NCI-H524 treated with DMSO at 0.1 percent for 48 hours (cell line): ENCODE data around the gene TUBA4A.
"Not testable (repeated sequence)": the region's sequence is repeated elsewhere in the genome, so short reads cannot be mapped to it uniquely, and the experiment has no call there.

Experiments used
- DNase-seq: peaks from one replicate; lab custom pipeline; 2025; lab: John Stamatoyannopoulos, UW

The TUBA4A gene

DNA sequence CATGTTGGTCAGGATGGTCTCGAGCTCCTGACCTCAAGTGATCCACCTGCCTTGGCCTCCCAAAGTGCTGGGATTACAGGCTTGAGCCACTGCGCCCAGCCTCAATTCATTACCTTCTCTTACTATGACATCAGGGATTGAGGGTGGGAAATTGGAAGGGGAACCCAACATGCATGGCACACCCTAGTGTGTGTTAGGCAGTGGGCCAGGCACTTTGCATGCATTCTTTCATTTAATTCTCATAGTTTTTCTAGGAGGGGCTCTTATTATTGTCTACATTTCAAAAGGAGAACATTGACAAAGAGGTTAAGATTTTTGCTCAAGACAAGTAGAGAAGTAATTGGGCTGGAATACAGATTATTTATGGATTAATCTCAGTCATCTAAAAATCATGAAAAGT lies 14.6 kb upstream of the TUBA4A start:
- no peak for DNase-seq

DNA sequence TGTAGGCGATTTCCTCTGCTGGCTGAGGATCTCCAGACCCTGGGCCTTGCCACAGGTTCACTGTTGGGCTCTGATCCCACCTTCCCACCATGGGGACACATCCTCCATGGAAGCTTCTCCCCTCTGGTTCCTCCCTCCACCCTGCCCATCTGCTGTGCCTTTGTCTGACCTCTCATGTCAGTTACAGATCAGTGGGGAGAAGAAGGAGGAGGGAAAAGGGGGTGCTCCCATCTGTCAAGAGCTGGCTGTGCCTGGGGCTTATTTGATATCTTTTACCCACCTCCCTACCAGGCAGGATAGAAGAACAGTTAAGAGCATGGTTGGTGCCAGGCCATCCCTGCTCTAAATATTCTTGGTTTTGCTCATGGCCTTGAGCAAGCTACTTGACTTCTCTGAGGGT lies 13.2 kb upstream of the TUBA4A start:
- no peak for DNase-seq

DNA sequence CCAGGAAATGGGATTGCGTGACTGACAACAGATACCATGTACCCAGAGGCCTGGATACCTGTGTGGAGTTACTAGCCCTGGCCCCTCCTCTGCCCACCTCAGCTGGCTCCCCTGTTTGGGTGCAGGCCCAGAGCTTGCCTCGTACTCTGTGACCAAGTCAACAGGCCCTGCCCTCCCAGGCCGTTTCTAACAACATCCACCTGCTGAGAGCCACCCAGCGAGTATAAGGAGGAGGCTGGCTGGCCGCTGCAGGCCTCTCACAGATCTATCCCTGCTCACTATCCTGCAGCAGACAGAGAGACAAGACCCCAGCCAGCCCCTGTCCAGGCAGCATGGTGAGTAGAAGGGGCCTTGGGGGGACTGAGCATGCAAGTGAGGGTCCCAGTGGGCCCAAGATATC lies 12.5 kb upstream of the TUBA4A start:
- no peak for DNase-seq

DNA sequence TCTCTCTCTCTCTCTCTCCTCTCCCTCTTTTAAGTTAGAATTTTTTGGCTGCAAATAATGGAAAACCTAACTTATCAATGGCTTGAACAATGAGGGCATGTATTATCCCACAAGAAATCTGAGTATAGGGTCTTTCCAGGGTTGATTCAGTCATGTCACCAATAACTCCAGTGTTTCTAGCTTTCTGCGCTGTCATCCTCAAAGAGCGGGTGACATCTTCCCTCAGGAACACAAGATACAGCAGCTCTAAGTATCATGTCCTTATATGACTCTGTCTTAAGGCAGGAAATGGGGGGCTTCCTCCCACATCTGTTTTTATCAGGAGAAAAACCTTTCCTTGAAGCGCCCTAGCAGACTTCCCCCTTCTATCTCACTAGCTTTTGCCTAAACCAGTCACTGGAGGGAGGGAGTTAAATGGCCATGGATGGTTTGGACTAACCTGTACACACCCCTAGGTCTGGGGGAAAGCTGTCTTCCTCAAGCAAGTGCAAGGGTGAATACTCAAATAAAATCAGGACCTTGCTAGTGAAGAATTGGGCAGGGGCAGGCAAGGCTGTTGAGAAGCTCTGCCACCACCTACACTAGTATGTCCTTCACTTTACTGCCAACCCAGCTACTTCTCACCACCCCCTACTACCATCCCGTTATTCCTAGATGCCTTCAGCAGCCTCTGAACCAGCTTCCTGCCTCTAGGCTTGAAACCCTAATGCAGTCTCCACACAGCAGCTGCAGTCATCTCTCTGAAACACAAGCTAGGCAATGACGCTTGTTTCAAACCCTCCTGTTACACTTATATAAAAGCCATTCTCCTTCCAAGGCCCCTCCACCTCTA lies 7.5 kb upstream of the TUBA4A start:
- no peak for DNase-seq

DNA sequence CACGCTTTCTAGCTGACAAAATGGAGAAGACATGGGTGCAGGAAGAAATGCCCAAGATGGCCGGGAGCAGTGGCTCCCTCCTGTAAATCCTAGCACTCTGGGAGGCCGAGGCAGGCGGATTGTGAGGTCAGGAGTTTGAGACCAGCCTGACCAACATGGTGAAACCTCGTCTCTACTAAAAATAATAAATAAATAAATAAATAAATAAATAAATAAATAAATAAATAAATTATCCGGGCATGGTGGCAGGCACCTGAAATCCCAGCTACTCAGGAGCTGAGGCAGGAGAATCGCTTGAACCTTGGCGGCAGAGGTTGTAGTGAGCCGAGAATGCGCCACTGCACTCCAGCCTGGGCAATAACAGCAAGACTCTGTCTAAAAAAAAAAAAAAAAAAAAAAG lies 5.2 kb upstream of the TUBA4A start:
- DNase-seq = not testable (repeated sequence)

DNA sequence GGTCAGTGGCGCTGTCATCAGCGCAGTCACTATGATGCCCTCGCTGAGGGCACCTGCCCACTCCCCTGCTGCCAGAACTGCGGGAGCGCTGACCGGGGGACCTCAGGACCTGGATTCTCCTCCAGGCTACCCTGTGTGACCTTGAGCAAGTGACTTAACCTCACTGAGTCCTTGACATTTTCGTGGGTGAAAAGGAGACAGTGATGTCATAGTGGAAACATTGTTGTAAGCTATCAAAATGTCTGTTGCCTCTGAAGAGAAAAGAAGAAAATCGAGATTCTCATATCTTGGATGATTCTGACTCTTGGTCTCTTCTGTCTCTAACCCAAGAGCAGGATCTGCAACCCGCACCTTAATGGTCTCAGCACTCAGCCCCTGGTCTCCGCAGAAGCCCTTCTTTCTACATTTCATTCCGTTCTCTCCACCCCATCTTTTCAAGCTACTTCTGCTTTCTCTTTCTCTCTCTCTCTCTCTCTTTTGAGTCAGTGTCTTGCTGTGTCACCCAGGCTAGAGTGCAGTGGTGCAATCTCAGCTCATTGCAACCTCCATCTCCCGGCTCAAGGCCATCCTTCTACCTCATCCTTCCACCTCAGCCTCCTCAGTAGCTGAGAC lies 978 bp upstream of the TUBA4A start:
- no peak for DNase-seq

DNA sequence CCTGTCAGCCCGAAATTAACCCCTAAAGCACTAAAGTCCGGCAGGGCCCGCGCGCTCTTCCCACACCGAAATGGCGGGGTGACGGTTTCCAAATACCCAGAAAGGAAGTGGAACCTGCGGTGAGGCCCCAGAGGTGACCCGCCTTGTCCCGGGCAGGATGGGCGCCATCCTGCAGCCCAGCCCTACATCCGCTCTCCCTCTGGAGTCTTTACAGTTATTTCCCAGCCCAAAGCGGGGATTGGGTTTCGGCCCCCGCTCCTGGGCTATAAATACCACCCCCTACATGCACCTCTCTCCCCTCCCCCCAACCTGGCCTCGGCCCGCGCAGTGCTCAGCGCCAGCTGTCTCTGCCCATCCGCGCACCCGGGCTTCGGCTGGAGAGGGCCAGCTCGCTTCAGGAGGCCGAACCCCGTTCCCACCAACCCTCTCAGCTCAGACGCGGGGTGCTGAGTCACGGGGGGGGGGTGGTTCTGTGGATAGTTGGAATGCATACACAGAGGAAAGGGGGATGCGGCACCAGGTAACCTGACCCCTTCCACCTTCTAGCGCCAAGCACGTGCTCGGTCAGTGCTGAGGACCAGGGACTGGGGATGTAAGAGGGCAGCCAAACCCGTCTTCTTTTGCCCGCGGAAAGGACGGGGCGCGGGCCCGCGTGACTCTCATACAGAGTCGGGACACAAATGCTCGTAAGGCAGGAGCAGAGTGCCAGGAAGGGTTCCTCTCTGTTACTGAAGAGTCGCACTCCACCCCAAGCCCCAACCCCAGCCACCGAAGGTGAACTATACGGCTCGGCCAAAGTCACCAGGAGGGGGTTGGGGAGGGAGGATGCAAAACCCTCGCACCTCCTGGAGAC lies 592 bp downstream of the TUBA4A start, which contains the start of gene TUBA4B:
TUBA4B (plus strand) TSS at position 344 of the 853 bp plus-strand sequence; CDS start at position 509, 165 bp downstream.
- DNase-seq = peak; percentile 31

DNA sequence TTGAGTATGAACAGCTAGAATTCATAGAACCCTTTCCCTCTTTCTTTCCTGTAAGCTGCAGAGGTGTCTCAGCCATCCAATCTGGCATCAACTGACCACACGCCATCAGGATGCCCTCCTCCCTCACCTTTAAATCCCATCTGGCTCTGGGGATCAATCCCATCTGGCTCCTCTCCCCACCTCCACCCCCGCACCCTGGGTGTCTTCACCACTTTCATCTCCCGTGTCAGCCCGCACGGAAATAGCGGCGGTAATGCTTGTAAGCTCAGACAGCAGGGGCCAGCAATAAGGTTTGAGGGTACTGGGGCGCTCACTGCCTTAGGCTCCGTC lies 1.2 kb downstream of the TUBA4A start:
- peak; percentile 7 for DNase-seq

DNA sequence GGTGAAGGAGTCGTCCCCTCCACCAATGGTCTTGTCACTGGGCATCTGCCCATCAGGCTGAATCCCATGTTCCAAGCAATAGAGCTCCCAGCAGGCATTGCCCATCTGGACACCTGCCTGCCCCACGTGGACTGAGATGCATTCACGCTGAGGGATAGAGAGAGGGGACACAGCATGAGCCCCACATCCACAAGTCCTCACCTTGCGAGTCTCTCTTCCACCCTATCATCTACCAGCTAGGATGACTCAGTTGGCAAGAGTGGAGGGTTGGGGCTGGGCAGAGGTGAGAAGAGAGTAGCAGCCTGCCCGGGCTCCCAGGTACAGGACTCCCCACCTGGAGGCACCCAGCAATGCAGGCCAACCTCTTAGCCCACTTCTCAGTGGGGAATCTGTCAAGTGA lies 1.6 kb downstream of the TUBA4A start:
- DNase-seq = no peak

DNA sequence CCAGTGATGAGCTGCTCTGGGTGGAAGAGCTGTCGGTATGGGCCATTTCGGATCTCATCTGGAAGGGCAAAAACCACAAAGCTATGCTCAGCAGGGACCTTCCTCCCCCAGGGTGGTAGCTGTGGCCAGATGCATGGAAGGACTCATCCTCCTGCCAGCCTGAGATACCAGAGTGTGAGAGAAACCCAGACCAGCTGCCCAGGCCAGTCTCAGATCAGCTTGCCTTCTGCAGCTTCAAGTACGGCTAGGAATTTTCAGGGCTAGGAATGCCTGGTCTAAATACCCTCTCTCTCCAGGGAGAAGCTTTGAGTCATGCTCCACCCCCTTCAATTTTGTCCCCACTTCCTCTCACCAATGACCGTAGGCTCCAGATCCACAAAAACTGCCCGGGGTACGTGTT lies 2.1 kb downstream of the TUBA4A start:
- DNase-seq = no peak

DNA sequence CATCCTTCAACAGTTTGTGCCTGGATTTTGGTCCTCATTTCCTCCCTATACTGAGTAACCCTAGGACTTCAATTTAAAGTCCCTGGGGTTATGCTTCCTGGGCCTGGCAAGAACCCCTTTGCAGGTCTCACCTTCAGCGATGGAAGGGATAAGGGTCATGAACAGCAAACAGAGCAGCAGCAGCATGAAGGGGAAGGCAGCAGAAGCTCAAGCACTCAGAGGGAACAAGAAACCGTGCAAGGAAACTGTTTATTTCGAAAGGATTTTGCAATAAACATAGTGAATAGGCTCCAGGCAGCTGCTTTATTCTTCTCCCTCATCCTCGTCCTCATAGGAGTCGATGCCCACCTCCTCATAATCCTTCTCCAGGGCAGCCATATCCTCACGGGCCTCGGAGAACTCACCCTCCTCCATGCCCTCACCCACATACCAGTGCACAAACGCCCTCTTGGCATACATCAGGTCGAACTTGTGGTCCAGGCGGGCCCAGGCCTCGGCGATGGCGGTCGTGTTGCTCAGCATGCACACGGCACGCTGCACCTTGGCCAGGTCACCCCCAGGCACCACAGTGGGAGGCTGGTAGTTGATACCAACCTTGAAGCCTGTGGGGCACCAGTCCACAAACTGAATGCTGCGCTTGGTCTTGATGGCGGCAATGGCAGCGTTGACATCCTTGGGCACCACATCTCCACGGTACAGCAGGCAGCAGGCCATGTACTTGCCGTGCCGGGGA lies 3.5 kb downstream of the TUBA4A start:
- DNase-seq = no peak

DNA sequence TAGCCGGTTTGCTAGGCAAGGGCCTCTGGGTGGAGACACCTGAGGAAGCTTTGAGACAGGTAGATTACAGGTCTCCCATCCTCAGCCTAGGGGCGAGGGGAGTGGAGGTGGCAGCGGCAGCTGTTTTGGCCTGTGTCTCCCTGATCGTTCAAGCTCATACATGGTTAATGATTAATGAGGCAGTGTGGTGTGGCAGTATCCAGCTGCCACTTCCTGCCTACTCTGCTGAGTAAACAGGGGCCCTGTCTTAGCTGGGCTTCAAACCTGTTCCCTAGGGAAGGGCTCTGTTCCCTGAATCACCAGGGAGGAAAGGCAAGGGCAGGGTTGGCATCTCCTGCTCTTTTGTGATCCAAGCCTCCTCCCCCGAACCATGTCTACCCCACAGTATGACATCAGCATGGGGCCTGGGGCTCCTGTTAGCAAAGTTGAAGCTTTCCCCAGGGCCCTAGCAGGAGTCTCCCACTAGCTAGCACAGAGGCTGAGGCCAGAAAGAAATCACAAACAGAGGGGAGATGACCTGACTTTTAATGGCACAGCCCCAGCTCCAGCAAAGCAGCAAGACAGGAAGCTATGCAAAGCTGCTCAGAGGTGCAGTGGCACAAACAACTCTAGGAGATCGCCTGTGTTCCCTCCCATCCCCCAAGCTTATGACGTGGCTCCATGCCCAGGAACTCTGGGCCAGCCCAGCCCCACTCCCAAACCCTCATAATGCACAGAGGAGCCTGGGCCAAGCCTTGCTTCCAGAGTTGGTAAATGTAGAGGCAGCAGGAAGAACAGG lies 4.3 kb downstream of the TUBA4A start:
- no peak for DNase-seq

DNA sequence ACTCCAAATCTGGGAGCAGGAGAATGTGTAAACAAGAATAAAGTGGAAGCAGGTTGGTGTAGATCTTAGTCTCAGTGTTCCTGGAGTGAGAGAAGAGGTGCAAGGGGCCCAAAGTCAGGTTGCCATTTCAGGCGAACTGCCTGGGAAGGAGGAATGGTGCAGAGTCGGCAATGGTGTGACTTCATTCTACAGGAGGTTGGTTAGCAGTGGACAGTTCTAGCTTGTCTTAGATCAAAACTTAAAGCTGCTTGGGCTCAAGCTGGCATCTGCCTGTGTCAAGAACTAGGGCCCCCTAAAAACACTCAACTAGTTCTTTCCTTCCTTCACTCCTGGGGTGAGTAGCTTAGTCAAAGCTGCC lies 4.9 kb downstream of the TUBA4A start:
- DNase-seq = no peak

DNA sequence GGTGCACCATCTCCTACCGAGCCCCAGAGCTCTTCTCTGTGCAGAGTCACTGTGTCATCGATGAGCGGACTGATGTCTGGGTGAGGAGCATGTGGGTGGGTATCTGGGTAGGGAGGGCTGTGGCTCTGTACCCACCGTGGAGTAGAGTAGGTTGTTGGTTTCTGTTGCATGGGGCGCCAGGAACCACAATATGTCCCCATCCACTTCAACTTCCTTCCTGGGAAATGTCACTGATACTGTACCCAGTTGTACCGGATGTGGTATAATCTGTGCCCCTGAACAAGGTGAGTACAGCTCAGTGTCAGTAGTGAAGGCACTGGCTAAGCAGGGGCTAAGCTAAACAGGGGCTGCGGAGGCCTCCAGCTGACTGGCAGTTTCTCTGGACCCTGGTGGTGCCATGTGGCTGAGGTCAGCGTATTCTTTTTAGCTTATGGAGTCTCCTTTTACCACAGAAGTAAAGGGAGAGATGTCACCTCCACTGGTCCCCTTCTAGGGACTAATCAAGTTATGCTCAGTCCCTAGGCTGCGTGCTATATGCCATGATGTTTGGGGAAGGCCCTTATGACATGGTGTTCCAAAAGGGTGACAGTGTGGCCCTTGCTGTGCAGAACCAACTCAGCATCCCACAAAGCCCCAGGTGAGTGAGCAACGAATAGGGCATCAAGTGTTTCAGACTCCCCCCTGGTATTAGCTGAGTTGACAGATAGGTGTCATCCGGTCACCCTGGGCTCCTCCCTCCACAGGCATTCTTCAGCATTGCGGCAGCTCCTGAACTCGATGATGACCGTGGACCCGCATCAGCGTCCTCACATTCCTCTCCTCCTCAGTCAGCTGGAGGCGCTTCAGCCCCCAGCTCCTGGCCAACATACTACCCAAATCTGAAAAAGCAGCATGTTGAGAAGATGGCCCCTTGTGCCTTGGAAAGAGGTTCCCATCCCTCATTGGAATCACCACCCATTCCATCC lies 5.8 kb downstream of the TUBA4A start:
- no peak for DNase-seq

DNA sequence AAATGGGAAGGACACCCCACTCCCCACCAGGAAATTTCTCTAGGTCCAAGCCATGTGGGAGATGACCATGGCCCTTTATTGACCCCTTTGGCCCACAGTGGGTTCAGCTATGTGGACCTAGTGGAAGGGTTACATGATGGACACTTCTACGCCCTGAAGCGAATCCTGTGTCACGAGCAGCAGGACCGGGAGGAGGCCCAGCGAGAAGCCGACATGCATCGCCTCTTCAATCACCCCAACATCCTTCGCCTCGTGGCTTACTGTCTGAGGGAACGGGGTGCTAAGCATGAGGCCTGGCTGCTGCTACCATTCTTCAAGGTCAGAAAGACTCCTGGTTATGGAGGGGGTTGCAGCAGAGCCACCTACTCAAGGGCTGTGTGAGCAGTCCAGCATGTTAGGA lies 7.2 kb downstream of the TUBA4A start:
- no peak for DNase-seq

DNA sequence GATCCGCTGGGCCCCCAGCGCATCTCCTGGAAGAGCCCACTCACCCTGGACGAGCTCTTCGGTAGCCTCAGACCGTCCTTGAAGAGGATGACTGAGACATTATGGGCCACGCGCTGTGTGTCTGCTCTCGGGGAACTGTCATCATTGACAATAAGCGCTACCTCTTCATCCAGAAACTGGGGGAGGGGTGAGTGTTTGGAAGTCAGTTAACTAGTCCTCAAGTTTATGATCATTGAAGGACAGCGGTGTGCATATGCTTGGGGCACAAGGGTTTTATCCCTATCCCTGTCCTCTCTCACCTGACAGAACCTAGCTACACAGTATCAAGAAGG lies 7.9 kb downstream of the TUBA4A start:
- DNase-seq = no peak

DNA sequence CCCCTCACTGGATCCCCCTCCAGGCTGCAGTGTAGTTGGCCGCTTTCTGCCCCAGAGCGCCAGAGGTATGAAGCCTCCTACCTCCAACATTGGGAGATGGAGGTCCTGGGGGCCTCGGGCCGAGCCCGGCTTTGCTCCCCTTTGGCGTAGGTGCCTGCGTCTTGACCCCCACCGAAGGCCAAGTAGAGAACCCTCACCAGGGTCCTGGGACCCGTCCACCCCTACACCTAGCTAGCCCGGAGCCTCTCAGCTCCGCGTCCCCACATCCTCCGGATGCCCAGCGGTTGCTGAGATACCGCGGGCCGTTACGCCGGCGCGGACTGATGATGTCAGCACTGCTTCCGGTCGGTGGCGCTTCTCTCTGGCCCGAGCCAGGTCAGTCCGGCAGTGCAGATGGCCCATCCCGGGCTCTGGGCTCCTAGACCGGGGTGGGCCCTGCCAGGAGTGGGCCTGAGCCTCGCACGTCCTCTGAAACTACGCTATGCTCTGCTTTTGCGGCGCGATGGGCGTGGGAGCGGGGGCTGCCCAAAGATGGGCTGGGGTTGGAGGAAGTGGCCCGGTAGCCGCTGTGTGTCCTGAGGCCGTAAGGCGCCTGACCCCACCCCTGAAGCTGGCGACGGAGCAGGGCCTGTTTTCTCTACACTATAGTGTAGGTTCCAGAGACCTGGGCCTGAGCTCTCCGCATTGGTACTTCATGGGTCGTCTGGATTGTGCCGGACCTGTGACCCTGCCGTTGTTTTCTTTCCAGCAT lies 8.4 kb downstream of the TUBA4A start, which contains the start of the genes GLB1L and STK16:
GLB1L (minus strand) TSS at position 297 of the 751 bp plus-strand sequence. CDS start 1,871 bp downstream, outside the sequence.
STK16 (plus strand) TSS at position 332 of the 751 bp plus-strand sequence. CDS start 521 bp downstream, outside the sequence.
- DNase-seq = peak; percentile 26

DNA sequence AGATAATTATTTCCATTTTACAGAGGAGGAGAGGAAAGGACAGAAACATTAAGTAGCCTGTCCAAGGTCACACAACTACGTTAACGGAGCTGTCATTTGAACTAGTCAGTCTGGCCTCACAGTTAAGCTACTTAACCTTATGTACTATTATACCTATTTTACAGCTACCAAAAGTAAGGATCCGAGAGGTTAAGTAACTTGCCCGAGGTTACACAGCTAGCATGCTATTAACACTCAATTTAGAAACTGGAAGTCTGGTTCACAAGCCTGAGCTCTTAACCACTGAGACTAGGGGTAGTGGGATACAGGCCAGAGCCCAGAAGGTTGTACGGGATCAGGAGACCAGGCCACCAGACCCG lies 8.9 kb downstream of the TUBA4A start:
- DNase-seq = no peak

DNA sequence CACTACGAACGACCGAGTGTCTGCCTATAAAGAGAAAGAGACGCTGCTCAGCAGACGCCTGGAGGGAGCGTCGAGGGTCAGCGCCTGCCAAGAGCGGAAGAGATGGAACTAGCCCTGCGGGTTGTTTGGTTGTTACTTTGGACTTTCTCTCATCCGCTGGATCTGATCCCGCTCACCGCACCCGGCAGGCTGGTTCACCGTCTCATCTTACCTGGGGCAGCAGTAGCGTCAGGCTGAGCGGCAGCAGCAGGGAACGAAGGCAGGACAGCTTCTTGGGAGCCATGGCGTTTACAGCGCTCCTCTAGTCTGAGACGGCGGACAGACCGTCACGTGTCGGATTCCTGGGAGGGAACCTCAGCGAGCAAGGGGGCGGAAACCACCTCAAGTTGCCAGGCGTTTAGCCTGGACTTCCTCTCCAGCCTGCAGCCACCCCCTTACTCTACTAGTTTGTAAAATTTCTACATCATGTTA lies 10.4 kb downstream of the TUBA4A start:
- DNase-seq = no peak
